GM12874 (cell line): ENCODE data around the gene OR51V1.

Experiments
- CTCF ChIP-seq: IDR thresholded peaks from 2 replicates; pipeline ENCODE4 v1.5.1; 2011; ENCODE audit warnings: low read depth, mild to moderate bottlenecking, control low read depth, low read length, moderate library complexity; ENCODE audit not compliant: insufficient read depth

OR51V1 gene

GRCh38 chr11:5229796-5230195, 29.3 kb upstream of the OR51V1 start:
- TF ChIP-seq CTCF = no peak

- no peak for TF ChIP-seq CTCF
Measured at GRCh38 chr11:5229356-5229755, 28.9 kb upstream of the OR51V1 start.

GRCh38 chr11:5228124-5228523, 27.6 kb upstream of the OR51V1 start:
- TF ChIP-seq CTCF = no peak

GRCh38 chr11:5227681-5228080, 27.2 kb upstream of the OR51V1 start:
- TF ChIP-seq CTCF = no peak

GRCh38 chr11:5226732-5227310, 26.3 kb upstream of the OR51V1 start, which contains the start of gene HBB:
Gene HBB, minus strand, starts transcription at chr11:5227071. Its CDS starts 50 bp downstream, at chr11:5227021.
- TF ChIP-seq CTCF = no peak

- no peak for TF ChIP-seq CTCF
Measured at GRCh38 chr11:5225480-5225871, 25.0 kb upstream of the OR51V1 start.

GRCh38 chr11:5224538-5225479, 24.3 kb upstream of the OR51V1 start:
- TF ChIP-seq CTCF = no peak
